Pulmonary artery endothelial cell (primary cell): ENCODE data around the gene USP49. TPM values are rescaled to one million over a fixed set of nuclear protein-coding genes. Genes with fewer than 3 reads are reported as not detected.
"Not testable (repeated sequence)": the region's sequence is repeated elsewhere in the genome, so short reads cannot be mapped to it uniquely, and the experiment has no call there.

Experiments used
- DNase-seq: peaks from one replicate; pipeline ENCODE4 v3.0.0-alpha.2; 2011; ENCODE audit warnings: low read depth, low spot score
- total RNA-seq: library from RNA; depleted of rRNA; stranded (reverse); fragments of >200 nt; gene quantifications from 2 replicates; pipeline ENCODE4 v1.2.3, GENCODE V29; 2014

Gene USP49
- total RNA-seq: 1.8 and 3.2 TPM in 2 replicates

DNA sequence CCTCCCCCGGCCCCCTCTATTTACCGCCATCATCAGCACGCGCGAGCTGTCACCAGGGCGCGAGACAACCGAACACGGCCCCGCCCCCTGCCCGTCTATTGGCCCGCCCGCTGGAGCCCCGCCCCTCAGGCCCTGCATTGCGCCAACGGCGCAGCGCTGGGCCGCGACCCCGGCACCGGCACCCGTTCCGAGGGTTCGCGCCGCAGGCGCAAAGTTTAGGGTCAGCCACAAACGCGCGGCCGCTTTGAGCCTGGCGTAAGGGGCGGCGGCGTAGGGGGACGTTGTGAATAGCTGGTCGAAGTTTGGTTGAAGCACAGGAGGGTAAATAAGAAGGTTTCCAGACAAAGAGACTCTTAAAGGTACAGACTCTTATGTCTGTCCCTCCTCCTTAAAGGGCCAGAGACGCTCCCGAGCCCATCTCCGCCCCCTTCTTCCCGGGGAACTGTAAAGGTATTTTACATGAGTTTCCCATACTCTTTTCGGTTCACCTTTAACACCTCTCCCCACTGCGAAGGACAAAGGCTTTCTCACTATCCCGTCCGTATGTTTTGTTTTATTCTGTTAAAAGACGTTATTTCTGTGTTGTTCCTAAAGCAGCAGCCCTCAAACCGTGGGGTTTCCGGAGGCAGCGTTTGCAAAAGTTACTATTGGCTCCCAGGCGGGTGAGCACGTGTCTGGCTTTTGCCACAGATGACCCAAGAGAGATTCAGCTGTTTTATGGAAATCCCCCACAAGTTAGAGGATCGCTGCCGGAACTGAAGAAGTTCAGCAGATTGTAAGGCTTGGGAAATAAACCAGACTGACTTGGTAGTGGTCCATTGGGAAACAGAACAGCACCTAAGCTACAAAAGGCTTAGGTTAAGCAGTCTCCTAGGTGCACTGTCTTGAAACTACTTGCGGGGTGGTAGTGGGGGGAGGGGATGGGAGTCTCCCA, at the start of gene USP49:
TSS of gene USP49 (minus strand) at position 76 of the 934 bp plus-strand sequence. CDS start 88,392 bp downstream, outside the sequence.
- DNase-seq: peak; percentile 66

DNA sequence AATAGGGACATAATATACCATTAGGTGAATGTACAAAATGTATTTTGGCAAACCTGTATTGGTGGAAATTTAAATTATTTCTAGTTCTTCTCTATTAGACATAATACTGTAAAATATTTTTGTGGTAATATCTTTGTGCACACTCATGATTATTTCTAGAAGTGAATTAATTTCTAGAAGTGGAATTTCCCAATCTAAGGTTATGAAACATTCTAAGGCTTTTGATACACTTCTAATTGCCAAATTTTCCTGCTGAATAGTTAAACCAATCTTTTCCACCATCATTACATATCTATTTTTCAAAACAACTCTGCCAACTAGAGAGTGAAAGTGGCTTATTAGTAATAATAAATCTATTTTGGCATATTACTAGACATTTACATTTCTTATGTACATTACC, 48.3 kb upstream of the USP49 start:
- DNase-seq: no peak

DNA sequence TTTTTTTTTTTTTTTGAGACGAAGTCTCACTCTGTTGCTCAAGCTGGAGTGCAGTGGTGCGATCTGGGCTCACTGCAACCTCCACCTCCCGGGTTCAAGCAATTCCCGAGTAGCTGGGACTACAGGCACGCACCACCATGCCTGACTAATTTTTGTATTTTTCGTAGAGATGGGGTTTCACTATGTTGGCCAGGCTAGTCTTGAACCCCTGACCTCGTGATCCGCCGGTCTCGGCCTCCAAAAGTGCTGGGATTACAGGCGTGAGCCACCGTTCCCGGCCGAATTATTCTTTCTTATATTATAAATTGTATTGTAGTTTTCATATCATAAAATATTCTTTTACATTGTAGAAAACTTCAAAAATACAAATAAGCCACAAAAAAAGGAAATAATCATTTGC, 47.7 kb upstream of the USP49 start:
- DNase-seq: not testable (repeated sequence)

DNA sequence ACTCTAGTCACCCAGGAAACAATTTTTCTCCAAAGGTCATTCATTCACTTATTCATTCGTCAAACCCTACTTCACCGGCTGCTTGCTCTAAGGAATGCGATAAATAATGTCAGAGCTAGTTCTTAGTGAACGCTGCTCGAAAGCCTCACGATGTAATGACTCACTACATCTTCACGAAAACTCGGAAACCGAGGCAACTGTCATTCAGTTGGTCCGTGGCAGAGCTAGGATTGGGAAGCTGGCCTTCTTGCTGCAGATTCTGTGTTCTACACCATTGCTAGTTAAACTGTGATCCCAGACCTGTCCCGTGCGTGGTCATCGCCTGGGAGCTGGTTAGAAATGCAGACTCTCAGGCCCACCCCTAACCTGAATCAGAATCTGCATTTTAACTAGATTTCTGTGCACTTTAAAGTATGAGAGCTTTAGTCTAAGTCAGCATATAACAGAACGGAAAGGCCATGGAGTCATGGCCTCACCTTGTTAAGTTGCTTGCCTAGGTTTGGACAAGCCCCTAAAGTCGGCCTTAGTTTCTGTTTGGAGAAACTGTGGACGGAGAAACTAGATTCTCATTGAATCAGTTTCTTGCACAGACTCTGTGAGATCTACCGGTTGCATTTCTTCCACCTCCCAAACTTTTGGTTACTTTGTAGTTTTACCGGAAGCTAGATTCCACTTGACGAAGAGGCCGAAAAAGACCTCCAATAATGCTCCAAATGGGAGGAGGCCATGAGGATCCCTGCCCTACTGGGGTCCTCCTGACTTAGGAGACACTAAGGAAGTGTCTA, 47.1 kb upstream of the USP49 start:
- no peak for DNase-seq

DNA sequence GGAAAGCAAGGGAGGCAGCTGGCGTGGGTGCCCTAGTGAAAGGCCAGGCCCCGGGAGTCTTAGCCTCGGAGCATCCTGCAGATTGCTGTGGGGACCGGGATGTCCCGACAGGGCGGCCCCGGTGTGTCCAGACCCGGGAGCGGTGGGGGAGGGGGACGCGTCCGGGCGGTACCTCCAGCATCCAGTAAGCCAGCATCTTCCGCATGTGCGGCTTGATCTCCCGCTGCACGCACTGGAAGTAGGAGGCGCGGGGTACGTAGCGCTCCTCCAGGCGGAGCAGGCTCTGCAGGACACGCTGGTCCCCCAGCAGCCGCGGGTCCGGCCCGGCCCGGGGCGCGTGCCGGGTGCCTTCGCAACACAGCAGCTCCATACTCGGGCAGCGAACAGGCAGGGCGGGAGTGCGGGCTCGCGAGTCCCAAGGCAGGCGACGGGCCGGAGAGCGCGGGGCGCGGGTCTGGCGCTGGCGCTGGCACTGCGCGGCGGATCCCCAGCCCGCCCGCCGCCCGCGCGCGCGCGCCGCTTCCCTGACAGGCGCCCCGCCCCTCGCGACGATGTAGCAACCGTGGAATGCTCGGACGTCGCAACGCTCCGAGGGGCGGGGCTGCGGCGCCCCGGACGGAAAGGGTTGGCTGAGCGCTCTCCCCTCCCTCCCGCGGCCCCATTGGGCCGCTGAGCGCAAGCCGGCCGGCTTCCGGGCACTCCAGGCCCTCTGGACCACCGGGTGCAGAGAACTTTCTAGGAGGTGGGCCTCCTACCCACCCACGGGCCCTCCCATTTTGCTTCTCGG, 46.3 kb upstream of the USP49 start, which contains the start of gene CCND3:
TSS of gene CCND3 (minus strand) at position 529 of the 787 bp plus-strand sequence. CDS start at position 370, 159 bp downstream.
- DNase-seq: peak; percentile 36

DNA sequence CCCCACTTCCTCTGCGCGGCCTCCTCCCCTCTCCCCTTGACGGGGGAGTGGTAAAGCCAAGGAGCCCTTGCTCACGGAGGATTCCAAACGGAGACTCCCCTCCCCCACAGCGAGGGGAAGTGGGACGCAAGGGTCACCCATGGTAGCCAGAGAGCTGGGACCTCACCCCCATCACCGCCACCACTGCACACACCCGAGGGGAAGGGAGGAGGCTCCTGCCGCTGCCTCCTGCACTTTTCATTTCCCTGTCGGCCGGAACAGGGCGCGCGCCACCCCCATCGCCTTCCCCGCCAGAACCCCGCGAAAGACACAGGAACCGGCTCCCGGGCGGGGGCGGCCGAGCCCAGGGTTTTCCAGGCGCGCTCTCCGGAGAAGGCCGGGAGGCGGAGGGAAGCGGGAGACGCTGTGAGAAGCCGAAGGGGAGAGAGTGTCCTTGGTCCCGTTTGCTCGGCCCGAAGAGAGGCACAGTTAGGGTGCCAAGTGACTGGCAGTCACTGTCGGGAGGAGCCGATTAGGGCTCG, 45.6 kb upstream of the USP49 start:
- no peak for DNase-seq

DNA sequence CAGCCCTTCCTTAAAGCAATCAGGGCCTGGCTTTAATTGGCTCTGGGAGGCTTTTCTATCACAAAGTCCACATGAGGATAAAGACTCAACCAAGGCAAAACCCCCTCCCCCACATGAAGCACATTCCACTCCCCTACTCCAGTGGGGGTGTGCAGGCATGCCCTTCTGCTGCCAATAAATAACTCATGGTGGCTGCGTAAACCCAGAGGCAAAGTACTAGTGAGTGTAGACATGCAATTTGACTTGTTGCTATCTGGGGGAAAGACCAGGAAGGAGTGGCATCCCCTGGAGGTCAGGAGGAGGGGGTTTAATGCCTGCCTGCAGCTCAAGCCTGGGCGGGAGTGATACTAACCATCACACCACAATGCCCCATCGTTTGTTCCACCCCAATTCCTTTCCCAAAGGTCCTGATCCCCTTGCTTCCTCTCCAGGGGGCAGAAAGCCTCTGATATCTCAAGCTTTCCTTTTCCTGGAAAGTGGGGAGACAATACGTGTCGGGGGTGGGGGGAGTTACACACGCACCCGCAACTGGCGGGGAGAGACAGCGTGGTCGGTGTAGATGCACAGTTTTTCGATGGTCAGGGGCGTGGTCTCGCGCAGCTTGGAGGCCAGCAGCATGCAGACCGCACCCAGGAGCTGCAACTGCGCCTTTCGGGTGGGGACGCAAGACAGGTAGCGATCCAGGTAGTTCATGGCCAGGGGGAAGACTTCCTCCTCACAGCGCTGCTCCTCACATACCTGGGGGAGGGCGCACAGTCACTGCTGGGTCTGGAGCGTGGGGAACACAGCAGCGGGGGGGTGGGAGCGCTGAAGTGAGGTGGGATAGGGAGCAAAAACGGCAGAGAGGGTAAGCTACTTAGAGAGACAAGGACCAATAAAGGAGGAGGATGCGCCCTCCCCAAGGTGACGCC, 44.9 kb upstream of the USP49 start:
- no peak for DNase-seq

DNA sequence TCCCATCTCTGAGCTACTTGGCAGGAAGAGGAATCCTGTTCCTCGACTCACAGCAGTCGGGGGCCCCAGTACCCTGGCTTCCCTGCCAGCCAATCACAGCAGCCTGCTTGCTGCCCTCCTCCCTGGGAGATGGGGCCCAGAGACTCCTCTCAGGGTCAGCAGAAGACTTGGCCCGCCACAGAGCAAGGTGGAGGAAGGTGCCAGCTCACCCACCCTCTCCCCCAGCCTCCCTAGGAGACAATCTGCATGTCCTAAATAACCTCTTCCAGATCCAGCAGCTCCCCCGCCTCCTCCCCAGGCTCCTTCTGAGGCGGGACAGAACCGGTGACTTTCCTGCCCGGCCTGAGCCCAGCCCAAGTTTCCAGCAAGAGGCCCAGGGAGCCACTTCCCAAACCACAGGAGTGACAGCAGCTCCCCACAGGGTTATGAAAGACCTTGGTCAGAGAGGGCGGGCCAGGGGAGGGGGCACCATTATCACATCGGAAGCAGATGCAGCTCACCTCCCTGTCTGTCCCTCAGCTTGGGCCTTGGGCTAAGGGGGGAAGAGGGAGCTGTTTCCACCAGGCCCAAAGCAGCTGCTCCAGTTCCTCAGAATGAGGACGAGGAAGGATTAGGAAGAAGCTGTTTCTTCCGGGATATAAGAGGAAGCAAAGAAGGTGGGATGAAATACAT, 44.1 kb upstream of the USP49 start:
- no peak for DNase-seq

DNA sequence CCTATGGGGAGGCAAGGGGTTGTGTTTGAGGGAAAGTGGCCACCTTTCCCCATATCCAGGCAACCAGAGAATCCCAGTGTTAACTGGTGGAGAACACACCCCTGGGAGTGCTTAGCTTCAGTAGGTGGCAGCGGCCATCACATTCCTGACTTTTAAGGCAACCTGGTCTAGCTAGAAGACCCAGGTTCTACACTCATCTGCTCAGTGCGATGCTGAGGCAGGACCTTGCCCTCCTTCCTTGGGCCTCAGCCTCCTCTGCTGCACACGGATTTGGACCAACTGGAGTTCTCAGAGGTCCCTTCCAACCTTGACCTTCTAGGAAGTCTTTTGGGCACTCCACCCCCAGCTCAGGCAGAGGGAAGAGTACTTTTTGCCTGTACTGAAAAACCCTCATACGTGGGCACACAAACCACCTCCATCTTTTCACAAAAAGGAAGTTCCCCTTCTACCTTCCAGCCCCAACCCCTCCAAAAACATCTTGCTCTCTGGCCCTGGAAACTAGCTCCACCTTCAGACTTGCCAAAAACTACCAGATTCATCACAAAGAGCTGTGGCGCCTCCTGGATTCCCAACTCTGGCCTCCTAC, 43.5 kb upstream of the USP49 start:
- DNase-seq: no peak

DNA sequence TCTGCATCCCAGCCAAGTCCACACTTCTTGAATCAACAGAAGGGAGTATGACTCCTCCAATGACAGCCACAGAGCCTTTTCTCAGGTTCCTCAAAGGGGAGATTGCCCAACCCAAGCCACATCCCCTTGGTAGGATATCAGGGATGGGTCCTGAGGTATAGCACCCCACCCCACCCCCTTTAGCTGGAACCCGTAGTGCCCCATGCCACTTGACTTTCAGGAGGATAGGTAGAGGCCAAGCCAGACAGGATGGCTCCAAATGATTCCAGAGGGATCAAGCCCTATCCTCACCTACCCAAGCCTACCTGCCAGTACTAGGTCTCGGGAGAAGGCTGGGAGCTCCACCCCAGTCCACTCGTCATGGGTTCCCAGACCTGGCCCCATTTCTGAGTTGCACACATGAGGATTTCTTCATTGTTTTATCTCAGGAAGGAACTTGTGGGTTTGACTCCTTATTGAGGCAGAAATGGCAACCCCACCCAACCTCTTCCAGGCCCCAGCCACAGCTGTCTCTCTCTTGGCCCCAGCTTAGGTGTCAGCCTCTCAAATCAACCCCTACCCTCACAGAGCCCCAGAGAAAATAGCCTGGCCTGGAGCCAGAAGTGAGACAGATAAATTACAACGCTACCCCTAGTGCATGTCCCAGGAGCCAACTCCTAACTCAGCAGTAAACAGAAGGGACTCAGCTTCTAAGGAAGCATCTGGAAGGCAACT, 42.8 kb upstream of the USP49 start:
- DNase-seq: no peak

DNA sequence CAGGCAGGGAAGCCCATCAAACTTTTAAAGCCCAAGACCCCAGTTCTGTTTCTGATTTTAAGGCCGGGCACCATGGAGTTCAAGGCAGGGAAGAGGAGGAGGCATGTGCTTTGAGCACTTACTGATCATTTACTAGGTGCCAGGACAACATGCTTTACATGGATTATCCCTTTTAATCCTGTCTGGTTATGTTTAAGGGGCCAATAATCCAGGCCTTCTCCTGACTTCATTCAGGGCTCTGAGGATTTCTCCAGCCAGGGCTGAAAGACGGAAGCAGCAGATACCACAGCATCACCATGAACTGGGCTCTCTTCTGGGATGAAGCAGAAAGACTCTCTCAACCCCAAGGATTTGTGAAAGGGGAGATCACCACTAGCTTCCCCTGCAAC, 42.3 kb upstream of the USP49 start:
- DNase-seq: no peak

DNA sequence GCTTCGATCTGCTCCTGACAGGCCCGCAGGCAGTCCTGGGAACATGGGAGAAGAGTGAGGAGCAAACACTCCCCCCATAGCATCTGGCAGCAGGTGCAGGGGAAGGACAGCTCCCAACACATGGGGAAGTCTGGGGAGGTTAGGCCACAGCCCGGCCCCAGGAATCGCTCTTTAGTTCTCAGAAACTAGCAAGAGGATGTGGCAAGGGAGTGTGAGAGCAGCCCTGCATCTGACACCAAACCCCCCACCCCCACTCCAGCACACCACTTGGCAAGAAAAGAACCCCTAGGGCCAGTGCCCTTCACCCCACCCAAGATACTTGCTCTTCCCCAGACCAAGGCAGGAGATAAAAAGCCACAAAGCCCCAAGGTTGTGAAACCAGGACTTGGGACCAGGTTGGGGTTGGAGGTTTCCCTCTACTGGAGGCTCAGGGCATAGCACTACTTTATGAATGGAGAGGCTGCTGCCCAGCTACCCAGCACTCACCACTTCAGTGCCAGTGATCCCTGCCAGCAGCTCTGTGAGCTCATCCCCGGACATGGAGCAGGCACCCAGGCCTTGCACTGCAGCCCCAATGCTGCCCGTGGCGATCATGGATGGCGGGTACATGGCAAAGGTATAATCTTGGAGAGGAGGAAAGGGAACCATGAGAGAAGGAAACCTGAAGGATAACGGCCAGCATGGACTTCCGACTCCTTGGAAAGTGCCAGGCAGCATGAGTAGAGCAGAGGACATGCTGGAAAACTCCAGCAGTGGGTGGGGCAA, 41.1 kb upstream of the USP49 start:
- peak; percentile 48 for DNase-seq

DNA sequence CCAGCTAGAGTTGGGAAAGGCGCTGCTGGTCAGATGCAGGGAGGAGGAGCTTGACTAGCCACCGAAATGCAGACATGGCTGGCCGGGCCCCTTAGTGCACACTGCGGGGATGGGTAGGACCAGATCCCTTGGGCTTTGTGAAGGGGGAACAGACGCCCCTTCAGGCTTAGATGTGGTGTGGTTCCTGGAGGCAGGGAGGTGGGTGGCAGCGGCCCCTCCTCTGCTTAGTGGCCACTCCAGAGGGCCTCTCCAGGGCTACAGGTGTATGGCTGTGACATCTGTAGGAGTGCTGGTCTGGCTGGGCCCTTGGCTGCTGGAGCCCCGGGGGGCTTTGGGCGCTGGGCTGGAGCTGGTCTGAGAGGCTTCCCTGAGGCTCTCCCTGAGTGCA, 40.5 kb upstream of the USP49 start:
- DNase-seq: no peak

DNA sequence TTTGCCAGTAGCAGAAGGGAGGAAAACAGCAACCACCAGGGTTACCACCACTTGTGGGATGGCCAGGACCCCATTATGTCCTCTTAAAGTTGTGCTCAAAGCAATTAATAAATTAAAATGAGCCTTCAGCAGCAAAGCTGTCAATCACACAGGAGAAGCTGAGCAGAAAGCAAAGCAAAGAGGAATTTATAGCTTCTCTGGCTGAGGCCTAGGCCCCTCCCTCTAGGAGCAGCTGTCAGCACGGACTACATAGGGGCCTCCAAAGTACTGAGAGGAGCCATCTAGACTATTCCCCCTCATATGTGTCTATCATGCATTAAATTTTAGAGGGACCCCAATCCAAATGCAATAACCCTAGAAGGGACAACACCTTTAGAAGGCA, 40.0 kb upstream of the USP49 start:
- no peak for DNase-seq

DNA sequence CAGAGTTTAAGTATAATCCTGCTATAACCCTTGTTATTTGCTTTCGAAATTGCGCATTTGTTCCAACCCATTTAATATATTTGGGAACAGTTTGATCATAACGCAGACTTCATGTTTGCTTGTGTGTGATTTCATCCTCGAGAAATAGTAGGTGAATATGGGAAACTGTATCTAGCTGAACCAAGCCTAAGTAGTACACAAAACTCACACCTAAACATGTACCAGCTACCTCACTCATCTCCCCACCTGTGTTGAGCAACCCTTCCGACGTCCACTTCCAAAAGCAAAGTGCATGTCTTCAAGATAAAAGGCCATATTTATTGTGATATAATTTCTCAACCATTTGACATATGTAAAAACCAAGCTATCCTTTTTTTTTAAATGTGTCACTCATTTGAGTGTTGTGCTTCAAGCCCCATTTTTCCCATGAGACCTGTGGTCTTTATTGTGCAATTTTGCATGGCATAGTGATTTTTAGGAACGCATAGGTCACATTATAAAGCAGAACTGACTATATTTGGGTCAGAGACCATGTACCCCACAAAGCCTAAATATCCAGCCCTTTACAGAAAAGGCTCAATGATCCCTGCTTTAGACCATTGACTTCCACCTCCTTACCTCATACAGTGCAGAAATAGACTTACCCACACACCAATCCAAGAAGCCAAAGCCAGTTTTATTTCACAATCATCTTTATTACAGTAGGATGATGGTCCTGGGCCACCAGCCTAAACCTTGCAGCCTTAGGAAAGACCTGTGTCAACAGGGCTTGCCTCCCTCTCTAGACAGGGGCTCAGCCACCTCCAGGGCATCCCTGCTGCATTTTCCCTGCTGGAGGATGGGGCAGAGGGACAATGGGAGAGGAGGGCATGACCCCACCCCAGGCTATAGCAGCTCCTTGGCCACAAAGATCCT, 39.4 kb upstream of the USP49 start:
- no peak for DNase-seq

DNA sequence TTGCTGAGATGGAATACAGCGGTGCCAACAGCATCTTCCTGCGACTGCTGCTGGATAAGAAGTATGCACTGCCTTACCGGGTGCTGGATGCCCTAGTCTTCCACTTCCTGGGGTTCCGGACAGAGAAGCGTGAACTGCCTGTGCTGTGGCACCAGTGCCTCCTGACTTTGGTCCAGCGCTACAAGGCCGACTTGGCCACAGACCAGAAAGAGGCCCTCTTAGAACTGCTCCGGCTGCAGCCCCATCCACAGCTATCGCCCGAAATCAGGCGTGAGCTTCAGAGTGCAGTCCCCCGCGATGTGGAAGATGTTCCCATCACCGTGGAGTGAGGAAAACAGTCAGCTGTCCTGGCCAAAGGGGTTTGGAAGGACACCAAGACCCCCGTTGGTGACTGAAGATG, 37.2 kb upstream of the USP49 start:
- DNase-seq: no peak

DNA sequence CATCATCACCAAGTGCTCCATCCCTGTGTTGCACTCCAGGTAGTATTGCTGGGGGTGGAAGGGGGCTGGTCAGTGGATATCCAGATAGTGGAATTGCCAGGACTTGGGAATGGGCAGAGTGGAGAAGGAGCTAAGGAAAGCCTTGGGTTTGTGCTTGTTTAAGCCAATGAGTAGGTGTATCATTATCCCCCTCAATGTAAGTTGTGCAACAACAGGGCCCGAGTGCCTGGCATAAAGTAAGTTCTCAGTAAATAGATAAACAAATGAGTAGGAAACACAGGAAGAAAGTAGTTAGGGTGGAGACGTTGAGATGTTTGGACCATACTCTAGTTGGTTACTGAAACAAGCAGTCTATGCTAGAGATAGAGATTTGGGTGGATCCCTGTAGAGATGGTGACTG, 36.6 kb upstream of the USP49 start:
- no peak for DNase-seq
